Frontal cortex (tissue), 4 donors: ENCODE results near the gene CDH15. TPM values are rescaled to one million over a fixed set of nuclear protein-coding genes. Genes with fewer than 3 reads are reported as not detected.

Source experiments
- DNase-seq, 2 donors: peaks; one replicate each; pipeline ENCODE4 v3.0.0; 2012; ENCODE audit warnings: low spot score in 2 of 2
- FAIRE-seq: peaks from 2 replicates; lab custom pipeline; 2012; peaks lifted over from hg19 to GRCh38; lab: Jason Lieb, UNC
- total RNA-seq: library from RNA; depleted of rRNA; stranded (reverse); fragments of >200 nt; gene quantifications from one replicate; pipeline ENCODE4 v1.2.3, GENCODE V29; 2014
- donor health status: control.
- donor health status: control.
- donor health status: control.

Gene CDH15
- total RNA-seq, 1 donor from 2014 or later: 0.41 TPM

- FAIRE-seq: no peak
- no peak for DNase-seq
Measured at GRCh38 chr16:89194340-89195311, 23.1 kb downstream of the CDH15 start.

- DNase-seq (no peak), FAIRE-seq (no peak)
Measured at GRCh38 chr16:89195521-89196171, 24.1 kb downstream of the CDH15 start.

- FAIRE-seq (no peak), DNase-seq (no peak)
Measured at GRCh38 chr16:89197033-89197632, 25.6 kb downstream of the CDH15 start.

GRCh38 chr16:89197633-89198416 lies 26.3 kb downstream of the CDH15 start:
- DNase-seq: no peak
- no peak for FAIRE-seq

- FAIRE-seq: no peak
- DNase-seq: no peak
Measured at GRCh38 chr16:89198417-89199240, 27.1 kb downstream of the CDH15 start.

- DNase-seq: no peak
- no peak for FAIRE-seq
Measured at GRCh38 chr16:89199241-89200123, 27.9 kb downstream of the CDH15 start.

- FAIRE-seq (no peak), DNase-seq (no peak)
Measured at GRCh38 chr16:89200124-89200849, 28.7 kb downstream of the CDH15 start, which contains the start of gene SLC22A31. Gene SLC22A31, minus strand, starts transcription at chr16:89200537. Its CDS starts 36 bp downstream, at chr16:89200501.

- FAIRE-seq: no peak
- no peak for DNase-seq
Measured at GRCh38 chr16:89200850-89201411, 29.4 kb downstream of the CDH15 start.

GRCh38 chr16:89201439-89202377 lies 30.2 kb downstream of the CDH15 start:
- FAIRE-seq (no peak), DNase-seq (peak; percentile 63 to 80)

GRCh38 chr16:89202422-89203215 lies 31.1 kb downstream of the CDH15 start:
- no peak for DNase-seq

GRCh38 chr16:89207993-89208392 lies 36.4 kb downstream of the CDH15 start:
- DNase-seq: no peak
- FAIRE-seq: no peak

More at GRCh38 chr16:89202422-89203215, 31.1 kb downstream of the CDH15 start:
- no peak for FAIRE-seq

GRCh38 chr16:89209522-89210044 lies 38.0 kb downstream of the CDH15 start:
- no peak for FAIRE-seq

GRCh38 chr16:89210165-89210903 lies 38.8 kb downstream of the CDH15 start:
- DNase-seq (no peak), FAIRE-seq (no peak)

More at GRCh38 chr16:89209522-89210044, 38.0 kb downstream of the CDH15 start:
- no peak for DNase-seq

- DNase-seq: no peak
- no peak for FAIRE-seq
Measured at GRCh38 chr16:89210904-89211515, 39.5 kb downstream of the CDH15 start.
